ENCODE results near the gene SLC15A4.

Gene SLC15A4

DNA sequence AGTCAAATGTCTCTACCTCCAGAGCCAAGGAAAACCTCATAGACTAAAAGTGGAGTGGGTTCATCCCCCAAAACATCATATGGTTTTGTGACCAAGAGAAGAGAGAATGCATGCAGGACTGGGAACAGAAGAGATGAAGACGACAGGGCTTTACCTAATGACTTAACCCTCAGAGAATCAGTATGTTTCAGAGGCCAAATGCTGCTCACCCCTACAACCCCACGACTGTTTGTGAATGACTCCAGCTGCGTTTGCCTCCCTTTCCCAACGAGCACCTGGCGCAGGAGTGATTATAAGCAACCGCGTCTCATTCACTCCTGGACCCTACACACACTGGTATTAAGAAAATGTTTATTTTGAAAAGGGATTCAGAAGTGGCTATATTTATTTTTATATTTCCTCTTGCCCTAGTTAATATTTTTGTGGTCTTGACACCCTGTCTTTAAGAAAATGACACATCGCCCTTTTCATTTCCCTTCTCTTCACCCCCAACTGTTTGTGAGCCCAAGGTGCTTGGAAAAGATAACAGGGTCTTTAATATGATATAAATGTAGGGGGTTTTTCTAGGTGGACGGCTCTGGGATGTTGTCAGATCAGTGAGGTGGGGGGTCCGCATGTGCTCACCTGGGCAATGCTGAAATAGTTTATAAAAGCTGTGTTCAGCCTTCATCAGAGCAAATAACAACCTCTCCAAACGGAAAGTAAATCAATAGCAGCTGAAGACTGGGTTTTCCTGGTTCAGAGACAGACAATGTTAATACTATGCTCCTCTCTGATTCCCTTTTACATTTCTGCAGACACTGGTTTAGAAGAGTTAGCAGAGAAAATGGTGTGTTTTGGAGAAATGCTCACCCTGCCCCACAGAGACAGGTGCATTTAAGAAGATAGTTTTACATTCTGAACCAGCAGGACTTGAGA is 77.7 kb downstream of the SLC15A4 start:
- Mint-ChIP-seq H3K36me3 (ENCODE audit: low read depth) (no peaks in the 10 kb centered on the region), H3K27ac (no peak overlapping the region)

DNA sequence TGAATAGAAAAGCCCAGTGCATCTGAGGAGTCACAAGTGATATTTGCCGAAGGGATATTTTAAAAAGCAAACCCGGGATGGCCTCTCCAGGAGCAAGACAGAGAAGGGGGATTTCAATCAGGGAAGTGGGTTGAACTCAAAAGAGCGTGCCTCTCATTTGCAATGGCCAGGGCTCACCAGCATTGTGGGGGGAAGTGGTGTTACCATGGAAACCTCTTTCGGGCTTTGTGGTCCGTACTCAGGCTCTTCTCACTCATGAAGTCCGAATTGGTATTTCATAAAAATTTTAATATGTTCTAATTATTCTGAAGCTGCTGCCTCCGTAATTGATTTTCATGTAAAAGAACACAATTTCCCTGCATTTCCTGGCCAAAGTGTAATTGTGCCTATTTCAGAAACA is 79.8 kb downstream of the SLC15A4 start:
- H3K27ac Mint-ChIP-seq = no peak overlapping the region
- H3K4me3 Mint-ChIP-seq = no peak overlapping the region
- H3K9me3 Mint-ChIP-seq = peaks cover 7% of the 10 kb centered on the region
- no peaks in the 10 kb centered on the region for H3K36me3 Mint-ChIP-seq (ENCODE audit: low read depth)
- H3K27me3 Mint-ChIP-seq = no peaks in the 10 kb centered on the region
- H3K4me1 Mint-ChIP-seq (ENCODE audit: low read depth) = peaks cover 3% of the 10 kb centered on the region

More for the DNA sequence above, 77.7 kb downstream of the SLC15A4 start:
- H3K9me3 Mint-ChIP-seq = no peaks in the 10 kb centered on the region
- H3K4me1 Mint-ChIP-seq (ENCODE audit: low read depth) = peaks cover 3% of the 10 kb centered on the region
- H3K27me3 Mint-ChIP-seq = no peaks in the 10 kb centered on the region
- H3K4me3 Mint-ChIP-seq = no peak overlapping the region
